ENCODE results near the gene PDZD2. TPM values are rescaled to one million over a fixed set of nuclear protein-coding genes. Genes with fewer than 3 reads are reported as not detected.
"Not testable (repeated sequence)": the region's sequence is repeated elsewhere in the genome, so short reads cannot be mapped to it uniquely, and the experiment has no call there.

The PDZD2 gene
- 4.3 and 6.0 TPM in 2 replicates for total RNA-seq (ENCODE audit: low replicate concordance)
- long read RNA-seq, partial matches to known transcripts = 0 of 3 reads
- long read RNA-seq, other reads (novel, unspliced or antisense) = 3 of 3 reads

GRCh38 chr5:31638748-31639418 is at the start of gene PDZD2:
Gene PDZD2, plus strand, starts transcription at chr5:31639131.
- TF ChIP-seq, protein P1, sequence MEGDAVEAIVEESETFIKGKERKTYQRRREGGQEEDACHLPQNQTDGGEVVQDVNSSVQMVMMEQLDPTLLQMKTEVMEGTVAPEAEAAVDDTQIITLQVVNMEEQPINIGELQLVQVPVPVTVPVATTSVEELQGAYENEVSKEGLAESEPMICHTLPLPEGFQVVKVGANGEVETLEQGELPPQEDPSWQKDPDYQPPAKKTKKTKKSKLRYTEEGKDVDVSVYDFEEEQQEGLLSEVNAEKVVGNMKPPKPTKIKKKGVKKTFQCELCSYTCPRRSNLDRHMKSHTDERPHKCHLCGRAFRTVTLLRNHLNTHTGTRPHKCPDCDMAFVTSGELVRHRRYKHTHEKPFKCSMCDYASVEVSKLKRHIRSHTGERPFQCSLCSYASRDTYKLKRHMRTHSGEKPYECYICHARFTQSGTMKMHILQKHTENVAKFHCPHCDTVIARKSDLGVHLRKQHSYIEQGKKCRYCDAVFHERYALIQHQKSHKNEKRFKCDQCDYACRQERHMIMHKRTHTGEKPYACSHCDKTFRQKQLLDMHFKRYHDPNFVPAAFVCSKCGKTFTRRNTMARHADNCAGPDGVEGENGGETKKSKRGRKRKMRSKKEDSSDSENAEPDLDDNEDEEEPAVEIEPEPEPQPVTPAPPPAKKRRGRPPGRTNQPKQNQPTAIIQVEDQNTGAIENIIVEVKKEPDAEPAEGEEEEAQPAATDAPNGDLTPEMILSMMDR (conservative IDR thresholded peaks at IDR 0.05) = peak; percentile 67
- H3K27ac Mint-ChIP-seq = peak within 1 kb of the TSS; percentile 80
- peaks cover 9% of the 10 kb centered on the region for H3K4me1 Mint-ChIP-seq (ENCODE audit: unreplicated experiment)
- DNase-seq (ENCODE audit: extremely low spot score, unreplicated experiment) = peak; percentile 82
- no peaks in the 10 kb centered on the region for H3K9me3 Mint-ChIP-seq
- H3K36me3 Mint-ChIP-seq = no peaks in the 10 kb centered on the region
- H3K4me3 Mint-ChIP-seq = peak within 1 kb of the TSS; percentile 95
- peaks cover 20% of the 10 kb centered on the region for H3K27me3 Mint-ChIP-seq

GRCh38 chr5:31593665-31594064 is 45.3 kb upstream of the PDZD2 start:
- no peak for DNase-seq (ENCODE audit: extremely low spot score, unreplicated experiment)
- Mint-ChIP-seq H3K27ac (no peak overlapping the region), H3K4me1 (ENCODE audit: unreplicated experiment) (no peaks in the 10 kb centered on the region), H3K36me3 (no peaks in the 10 kb centered on the region), H3K27me3 (no peaks in the 10 kb centered on the region), H3K4me3 (no peak overlapping the region), H3K9me3 (peaks cover 6% of the 10 kb centered on the region)
- TF ChIP-seq, protein P1 (conservative IDR thresholded peaks at IDR 0.05) = no peak

GRCh38 chr5:31596354-31596753 is 42.6 kb upstream of the PDZD2 start:
- H3K27me3 Mint-ChIP-seq = no peaks in the 10 kb centered on the region
- H3K9me3 Mint-ChIP-seq = no peaks in the 10 kb centered on the region
- H3K27ac Mint-ChIP-seq = no peak overlapping the region
- no peaks in the 10 kb centered on the region for H3K36me3 Mint-ChIP-seq
- no peak for DNase-seq (ENCODE audit: extremely low spot score, unreplicated experiment)
- no peaks in the 10 kb centered on the region for H3K4me1 Mint-ChIP-seq (ENCODE audit: unreplicated experiment)
- TF ChIP-seq, protein P1 (conservative IDR thresholded peaks at IDR 0.05) = no peak
- H3K4me3 Mint-ChIP-seq = no peak overlapping the region

GRCh38 chr5:31598640-31599611 is 40.0 kb upstream of the PDZD2 start:
- no peaks in the 10 kb centered on the region for H3K36me3 Mint-ChIP-seq
- no peak for DNase-seq (ENCODE audit: extremely low spot score, unreplicated experiment)
- H3K4me1 Mint-ChIP-seq (ENCODE audit: unreplicated experiment) = no peaks in the 10 kb centered on the region
- no peaks in the 10 kb centered on the region for H3K27me3 Mint-ChIP-seq
- no peak overlapping the region for H3K27ac Mint-ChIP-seq
- no peak overlapping the region for H3K4me3 Mint-ChIP-seq
- no peaks in the 10 kb centered on the region for H3K9me3 Mint-ChIP-seq
- TF ChIP-seq, protein P1 (conservative IDR thresholded peaks at IDR 0.05) = no peak

GRCh38 chr5:31602305-31602704 is 36.6 kb upstream of the PDZD2 start:
- not testable (repeated sequence) for H3K27ac Mint-ChIP-seq; H3K4me3 Mint-ChIP-seq; H3K27me3 Mint-ChIP-seq; H3K4me1 Mint-ChIP-seq (ENCODE audit: unreplicated experiment); DNase-seq (ENCODE audit: extremely low spot score, unreplicated experiment); H3K9me3 Mint-ChIP-seq; H3K36me3 Mint-ChIP-seq

DNA sequence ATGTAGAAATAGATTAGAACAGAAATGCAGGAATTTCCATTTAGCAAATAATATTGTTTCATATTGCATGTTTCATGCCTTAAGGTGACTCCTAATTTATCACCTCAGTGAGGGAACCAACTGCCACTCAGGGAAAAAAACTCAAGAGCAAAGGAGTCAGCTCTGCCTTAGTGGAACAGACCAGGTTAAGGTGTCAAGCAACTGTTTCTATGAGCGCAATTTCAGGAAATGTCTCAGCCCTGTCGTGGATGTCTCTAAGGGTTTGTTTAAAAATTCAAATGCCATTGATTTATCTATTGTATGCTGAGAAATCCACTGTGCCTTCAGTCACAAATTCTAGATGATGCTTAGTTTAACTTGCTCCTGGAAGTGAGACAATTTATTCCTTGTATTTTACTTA is 34.7 kb upstream of the PDZD2 start:
- H3K4me3 Mint-ChIP-seq = no peak overlapping the region

More for the DNA sequence above, 34.7 kb upstream of the PDZD2 start:
- no peaks in the 10 kb centered on the region for H3K4me1 Mint-ChIP-seq (ENCODE audit: unreplicated experiment)
- DNase-seq (ENCODE audit: extremely low spot score, unreplicated experiment) = no peak
- H3K27me3 Mint-ChIP-seq = no peaks in the 10 kb centered on the region
- no peaks in the 10 kb centered on the region for H3K9me3 Mint-ChIP-seq
- no peak overlapping the region for H3K27ac Mint-ChIP-seq
- no peaks in the 10 kb centered on the region for H3K36me3 Mint-ChIP-seq
- TF ChIP-seq, protein P1 (conservative IDR thresholded peaks at IDR 0.05) = no peak
